HCT116 (cell line): ENCODE data around the gene VWA3B. TPM values are rescaled to one million over a fixed set of nuclear protein-coding genes. Genes with fewer than 3 reads are reported as not detected.

Source experiments
- ATAC-seq: fragments of 200-7000 bp; cut with Tn5 transposase; 2 replicates; pipeline ENCODE4 v1.9.1; 2020; ENCODE audit warnings: mild to moderate bottlenecking, moderate library complexity
- BruUV-seq: library from RNA; stranded (reverse); fragments of 400-500 nt; replicated peaks from 2 replicates; lab custom pipeline; 2021; lab: Mats Ljungman, UMichigan
- CTCF ChIA-PET: fragments of 300-600 bp; sonication (Branson Sonifier 250); formaldehyde crosslinking; loops from one replicate; lab custom pipeline; 2021; ENCODE audit warnings: antibody characterized with exemption; lab: Charles Lee
- POLR2A ChIA-PET: fragments of 300-600, 350-600 bp; sonication (Branson Sonifier 250); formaldehyde crosslinking; loops from one replicate; lab custom pipeline; 2021; ENCODE audit warnings: antibody characterized with exemption; lab: Charles Lee
- RAD21 ChIA-PET, 2 experiments: fragments of 300-600 bp; sonication (Branson Sonifier 250); formaldehyde crosslinking; loops; one replicate each; lab custom pipeline; 2023; ENCODE audit warnings: low total read pairs in 2 of 2; ENCODE audit not compliant: uncharacterized antibody in 2 of 2, unreplicated experiment in 2 of 2, low non-redundant PET in 1 of 2; lab: Charles Lee
- DNase-seq: peaks from one replicate; pipeline ENCODE4 v3.0.0-alpha.2; 2010; ENCODE audit warnings: low read depth, low spot score
- H2AFZ ChIP-seq: fragments of 200-600 bp; shearing (Covaris generic), sonication (generic); 2 replicates; pipeline ENCODE4 v1.6.1; 2017; ENCODE audit warnings: low read depth, mixed run types, mixed read lengths, antibody characterized with exemption, low read length; ENCODE audit not compliant: poor library complexity, severe bottlenecking
- H3K27ac ChIP-seq: 2 replicates; pipeline ENCODE4 v1.5.1; 2012; ENCODE audit warnings: low read depth, low read length
- H3K27me3 ChIP-seq: fragments of 200-600 bp; sonication (generic); 2 replicates; pipeline ENCODE4 v1.6.1; 2016; ENCODE audit warnings: mixed run types, low read length, mixed read lengths; ENCODE audit not compliant: insufficient read depth
- H3K36me3 ChIP-seq, 2 experiments: fragments of 200-500 bp in 1 of 2; fragments of 200-600 bp in 1 of 2; sonication (Bioruptor generic) in 1 of 2; sonication (generic) in 1 of 2; 2 replicates each; pipeline versions ENCODE4 v1.5.1 to v1.6.1; 2014 to 2016; ENCODE audit warnings: low read length in 2 of 2, inconsistent platforms in 1 of 2, mixed read lengths in 1 of 2, mixed run types in 1 of 2; ENCODE audit not compliant: insufficient read depth in 2 of 2, control insufficient read depth in 1 of 2
- H3K4me1 ChIP-seq, 2 experiments: fragments of 200-600 bp in 1 of 2; sonication (generic) in 1 of 2; 2 replicates each; pipeline versions ENCODE4 v1.5.1 to v1.6.1; 2012 to 2017; ENCODE audit warnings: low read length in 2 of 2, inconsistent platforms in 1 of 2, mild to moderate bottlenecking in 1 of 2, mixed read lengths in 1 of 2, mixed run types in 1 of 2, moderate library complexity in 1 of 2; ENCODE audit not compliant: insufficient read depth in 2 of 2, control insufficient read depth in 1 of 2
- H3K4me2 ChIP-seq: fragments of 200-600 bp; sonication (generic); 2 replicates; pipeline ENCODE4 v1.6.1; 2017; ENCODE audit warnings: mixed run types, low read length, mixed read lengths
- H3K4me3 ChIP-seq, 2 experiments: fragments of 200-600 bp in 1 of 2; sonication (generic) in 1 of 2; replicated peaks in 1 of 2; 2 replicates each; pipeline ENCODE4 v1.5.1; 2011 to 2016; ENCODE audit warnings: low read length in 2 of 2, control low read depth in 1 of 2, low read depth in 1 of 2, mild to moderate bottlenecking in 1 of 2, mixed read lengths in 1 of 2, mixed run types in 1 of 2
- H3K79me2 ChIP-seq: fragments of 200-600 bp; sonication (generic); 2 replicates; pipeline ENCODE4 v1.6.1; 2017; ENCODE audit warnings: mild to moderate bottlenecking, mixed run types, low read length, moderate library complexity, mixed read lengths; ENCODE audit not compliant: insufficient read depth
- H3K9ac ChIP-seq: fragments of 200-600 bp; sonication (generic); 2 replicates; pipeline ENCODE4 v1.6.1; 2016; ENCODE audit warnings: low read length, mixed read lengths
- H3K9me2 ChIP-seq: fragments of 200-600 bp; sonication (generic), shearing (Covaris generic); 2 replicates; pipeline ENCODE4 v1.6.1; 2017; ENCODE audit warnings: mixed run types, mild to moderate bottlenecking, moderate library complexity; ENCODE audit not compliant: insufficient read depth
- H3K9me3 ChIP-seq, 2 experiments: fragments of 200-500 bp in 1 of 2; fragments of 200-600 bp in 1 of 2; sonication (Bioruptor generic) in 1 of 2; sonication (generic) in 1 of 2; 2 replicates each; pipeline ENCODE4 v1.6.1; 2014 to 2017; ENCODE audit warnings: low read length in 2 of 2, mixed read lengths in 2 of 2, inconsistent platforms in 1 of 2, low read depth in 1 of 2, mild to moderate bottlenecking in 1 of 2, mixed run types in 1 of 2, moderate library complexity in 1 of 2; ENCODE audit not compliant: control insufficient read depth in 1 of 2, insufficient read depth in 1 of 2
- H4K20me1 ChIP-seq: fragments of 200-600 bp; sonication (generic), shearing (Covaris generic); 2 replicates; pipeline ENCODE4 v1.6.1; 2017; ENCODE audit warnings: mixed run types, mild to moderate bottlenecking, moderate library complexity; ENCODE audit not compliant: insufficient read depth
- CEBPB ChIP-seq: IDR thresholded peaks from 2 replicates; pipeline ENCODE4 v1.6.1; 2012; ENCODE audit warnings: low read depth
- RAD21 ChIP-seq: IDR thresholded peaks from 2 replicates; pipeline ENCODE4 v1.6.1; 2012; ENCODE audit warnings: low read depth, mild to moderate bottlenecking
- REST ChIP-seq: IDR thresholded peaks from 2 replicates; pipeline ENCODE4 v1.6.1; 2012; ENCODE audit warnings: low read depth
- SP1 ChIP-seq: IDR thresholded peaks from 2 replicates; pipeline ENCODE4 v1.6.1; 2012; ENCODE audit warnings: low read depth
- TCF7L2 ChIP-seq: IDR thresholded peaks from 2 replicates; pipeline ENCODE4 v1.7.0; 2011; ENCODE audit warnings: borderline replicate concordance, inconsistent platforms; ENCODE audit not compliant: insufficient read depth, insufficient read length; ENCODE audit errors: extremely low read depth
- intact Hi-C: fragments of 100-400 bp; cut with micrococcal nuclease; formaldehyde crosslinking; loops from 2 replicates; pipeline ENCODE4 v1.10.0; 2022
- total RNA-seq: library from RNA; stranded (reverse); gene quantifications from one replicate; pipeline ENCODE4 v1.2.1, GENCODE V29; 2021; ENCODE audit not compliant: unreplicated experiment
- TF ChIP-seq, protein P1 (sequence below): IDR thresholded peaks from 2 replicates; pipeline ENCODE4 v1.6.1; 2011; ENCODE audit warnings: mild to moderate bottlenecking, low read length, moderate library complexity; ENCODE audit not compliant: insufficient replicate concordance; ENCODE audit errors: extremely low read depth

The VWA3B gene
- total RNA-seq, 1 experiment from 2014 or later = 0.47 TPM

DNA sequence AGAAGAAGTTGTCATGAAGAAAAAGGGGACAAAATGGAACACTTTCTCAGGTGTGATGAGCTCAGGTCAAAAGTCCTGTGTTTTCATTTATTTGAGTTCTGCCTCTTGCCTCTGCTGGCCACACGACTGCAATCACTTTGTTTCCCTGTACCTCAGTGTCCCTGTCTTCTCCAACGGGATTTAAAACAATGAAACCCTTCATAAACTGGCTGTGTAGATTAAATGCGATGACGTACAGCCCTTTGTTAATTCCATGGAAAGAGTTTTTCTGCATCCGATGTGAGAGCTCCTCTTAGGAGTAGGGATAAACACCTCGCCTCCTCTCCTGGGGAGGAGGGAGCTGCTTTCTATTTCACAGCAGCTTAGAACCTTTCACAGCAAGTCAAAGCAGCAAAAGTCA lies 207.7 kb downstream of the VWA3B start:
- H4K20me1 ChIP-seq = no peaks in the 10 kb centered on the region
- H3K27ac ChIP-seq = no peak overlapping the region
- no peak for TF ChIP-seq REST
- no peak for TF ChIP-seq TCF7L2
- no peak for TF ChIP-seq CEBPB
- no peak overlapping the region for H2AFZ ChIP-seq
- no peaks in the 10 kb centered on the region for H3K4me1 ChIP-seq
- no TSS peak for BruUV-seq
- H3K9me3 ChIP-seq = no peaks in the 10 kb centered on the region
- intact Hi-C loops = no loop called here
- no peak overlapping the region for H3K4me2 ChIP-seq
- ATAC-seq (no peak), DNase-seq (no peak)
- ChIA-PET RAD21 (no interaction called here), CTCF (no interaction called here), POLR2A (no interaction called here)
- H3K36me3 ChIP-seq = no peaks in the 10 kb centered on the region
- no peaks in the 10 kb centered on the region for H3K27me3 ChIP-seq
- H3K9me2 ChIP-seq = no peaks in the 10 kb centered on the region
- H3K79me2 ChIP-seq = no peaks in the 10 kb centered on the region
- no peak overlapping the region for H3K4me3 ChIP-seq
- H3K9ac ChIP-seq = no peak overlapping the region

- Histone ChIP-seq H3K4me1 (no peaks in the 10 kb centered on the region), H2AFZ (no peak overlapping the region), H4K20me1 (no peaks in the 10 kb centered on the region), H3K27ac (no peak overlapping the region), H3K4me3 (no peak overlapping the region), H3K27me3 (no peaks in the 10 kb centered on the region), H3K9ac (no peak overlapping the region), H3K9me2 (no peaks in the 10 kb centered on the region), H3K79me2 (no peaks in the 10 kb centered on the region), H3K4me2 (no peak overlapping the region), H3K36me3 (no peaks in the 10 kb centered on the region), H3K9me3 (no peaks in the 10 kb centered on the region)
- BruUV-seq = no TSS peak
- RAD21 ChIA-PET = interaction anchor here in 1 of 2 experiments (0.6 kb wide), 1 partner anchor 16 kb away, joined by 3 read pairs; no protein-coding TSS in a partner anchor
- ATAC-seq (no peak), DNase-seq (no peak)
- TF ChIP-seq RAD21 (no peak), SP1 (no peak)
- TF ChIP-seq, protein P1, sequence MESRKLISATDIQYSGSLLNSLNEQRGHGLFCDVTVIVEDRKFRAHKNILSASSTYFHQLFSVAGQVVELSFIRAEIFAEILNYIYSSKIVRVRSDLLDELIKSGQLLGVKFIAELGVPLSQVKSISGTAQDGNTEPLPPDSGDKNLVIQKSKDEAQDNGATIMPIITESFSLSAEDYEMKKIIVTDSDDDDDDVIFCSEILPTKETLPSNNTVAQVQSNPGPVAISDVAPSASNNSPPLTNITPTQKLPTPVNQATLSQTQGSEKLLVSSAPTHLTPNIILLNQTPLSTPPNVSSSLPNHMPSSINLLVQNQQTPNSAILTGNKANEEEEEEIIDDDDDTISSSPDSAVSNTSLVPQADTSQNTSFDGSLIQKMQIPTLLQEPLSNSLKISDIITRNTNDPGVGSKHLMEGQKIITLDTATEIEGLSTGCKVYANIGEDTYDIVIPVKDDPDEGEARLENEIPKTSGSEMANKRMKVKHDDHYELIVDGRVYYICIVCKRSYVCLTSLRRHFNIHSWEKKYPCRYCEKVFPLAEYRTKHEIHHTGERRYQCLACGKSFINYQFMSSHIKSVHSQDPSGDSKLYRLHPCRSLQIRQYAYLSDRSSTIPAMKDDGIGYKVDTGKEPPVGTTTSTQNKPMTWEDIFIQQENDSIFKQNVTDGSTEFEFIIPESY = no peak
- intact Hi-C loops = no loop called here
- CTCF ChIA-PET = no interaction called here
- POLR2A ChIA-PET = no interaction called here
These were observed 208.3 kb downstream of the VWA3B start for GRCh38 chr2:98295275-98295674.
